Tibial nerve (tissue), 3 donors: Measurements from ENCODE around the gene PPOX.

ENCODE experiments used
- EP300 ChIP-seq, 2 donors: sonication (generic); formaldehyde crosslinking; IDR thresholded peaks; one replicate each; pipeline ENCODE4 v1.6.1; 2017; ENCODE audit warnings: antibody characterized with exemption in 2 of 2, mild to moderate bottlenecking in 1 of 2
- POLR2A ChIP-seq, 2 donors: fragments of 450-650 bp; IDR thresholded peaks; one replicate each; pipeline ENCODE4 v1.6.1; 2017; ENCODE audit warnings: antibody characterized with exemption in 2 of 2, mild to moderate bottlenecking in 2 of 2, moderate library complexity in 2 of 2

DNA sequence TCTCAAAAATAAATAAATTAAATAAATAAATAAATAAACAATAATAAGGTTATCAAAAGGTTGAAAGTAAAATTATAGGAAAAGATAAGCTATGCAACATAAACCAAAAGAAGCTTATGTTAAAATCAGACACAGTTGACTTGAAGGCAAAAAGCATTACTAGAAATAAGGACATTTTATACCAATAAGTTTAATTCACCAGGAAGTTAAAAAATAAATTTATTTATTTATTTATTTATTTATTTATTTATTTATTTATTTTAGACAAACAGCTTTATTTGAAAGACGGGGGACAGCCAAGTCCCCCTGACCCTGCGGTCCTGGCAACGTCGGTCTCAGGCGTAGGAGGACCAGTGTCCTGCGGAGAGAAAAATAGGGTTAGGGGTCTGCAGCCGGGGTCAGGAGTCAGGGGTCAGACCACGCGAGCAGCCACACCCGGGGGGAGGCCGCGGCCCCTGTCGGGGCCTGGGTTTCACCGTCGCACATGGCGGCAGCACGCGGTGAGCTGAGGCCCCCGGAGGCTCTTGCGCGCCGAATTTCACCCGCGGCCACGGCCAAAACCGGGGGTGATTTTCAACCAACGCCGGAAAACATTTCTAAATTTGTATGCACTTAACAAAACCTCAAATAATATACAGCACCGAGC is 25.3 kb upstream of the PPOX start:
- TF ChIP-seq POLR2A (IDR thresholded peaks at IDR 0.05): no peak
- TF ChIP-seq EP300 (IDR thresholded peaks at IDR 0.05): no peak
